HepG2 (cell line): ENCODE results near the gene KHDC1.

Experiments
- E2F1 ChIP-seq: sonication (generic); formaldehyde crosslinking; IDR thresholded peaks from 2 replicates; pipeline ENCODE4 v1.5.0; 2020; ENCODE audit warnings: missing genetic modification reagents
- HDAC2 ChIP-seq: sonication (generic); formaldehyde crosslinking; IDR thresholded peaks from 2 replicates; pipeline ENCODE4 v1.4.0; 2020; ENCODE audit warnings: missing genetic modification reagents
- HDAC6 ChIP-seq: fragments of 200-600 bp; sonication (generic); IDR thresholded peaks from 2 replicates; pipeline ENCODE4 v1.7.0; 2017; ENCODE audit warnings: mild to moderate bottlenecking, antibody characterized with exemption, low read length, low read depth
- MAF1 ChIP-seq: sonication (generic); formaldehyde crosslinking; IDR thresholded peaks from 2 replicates; pipeline ENCODE4 v1.5.0; 2020; ENCODE audit warnings: missing genetic modification reagents, borderline replicate concordance
- MAX ChIP-seq: IDR thresholded peaks from 2 replicates; pipeline ENCODE4 v1.6.1; 2012; ENCODE audit warnings: inconsistent platforms
- POLR2A ChIP-seq, 2 experiments: IDR thresholded peaks; 2 replicates each; pipeline ENCODE4 v1.6.1; 2011; ENCODE audit warnings: low read depth in 2 of 2, low read length in 2 of 2, mild to moderate bottlenecking in 1 of 2, moderate library complexity in 1 of 2; ENCODE audit not compliant: insufficient read depth in 1 of 2
- REST ChIP-seq, 2 experiments: IDR thresholded peaks; 2 replicates each; pipeline ENCODE4 v1.6.1; 2011 to 2012; ENCODE audit warnings: low read length in 2 of 2, borderline replicate concordance in 1 of 2, low read depth in 1 of 2, mild to moderate bottlenecking in 1 of 2, moderate library complexity in 1 of 2
- TAF1 ChIP-seq: sonication (generic); formaldehyde crosslinking; IDR thresholded peaks from 2 replicates; pipeline ENCODE4 v1.4.0; 2020; ENCODE audit warnings: missing genetic modification reagents
- ZNF274 ChIP-seq: sonication (generic); formaldehyde crosslinking; IDR thresholded peaks from 2 replicates; pipeline ENCODE4 v1.5.1; 2020; ENCODE audit warnings: mild to moderate bottlenecking, missing genetic modification reagents
- ZNF430 ChIP-seq: sonication (generic); formaldehyde crosslinking; IDR thresholded peaks from 2 replicates; pipeline ENCODE4 v1.9.0; 2021; ENCODE audit warnings: mild to moderate bottlenecking, missing genetic modification reagents
- ZNF547 ChIP-seq: sonication (generic); formaldehyde crosslinking; IDR thresholded peaks from 2 replicates; pipeline ENCODE4 v1.5.1; 2020; ENCODE audit warnings: mild to moderate bottlenecking, missing genetic modification reagents
- TF ChIP-seq, protein P1 (sequence below): sonication (generic); formaldehyde crosslinking; IDR thresholded peaks from 2 replicates; pipeline ENCODE4 v1.5.0; 2020; ENCODE audit warnings: mild to moderate bottlenecking, missing genetic modification reagents, moderate library complexity

DNA sequence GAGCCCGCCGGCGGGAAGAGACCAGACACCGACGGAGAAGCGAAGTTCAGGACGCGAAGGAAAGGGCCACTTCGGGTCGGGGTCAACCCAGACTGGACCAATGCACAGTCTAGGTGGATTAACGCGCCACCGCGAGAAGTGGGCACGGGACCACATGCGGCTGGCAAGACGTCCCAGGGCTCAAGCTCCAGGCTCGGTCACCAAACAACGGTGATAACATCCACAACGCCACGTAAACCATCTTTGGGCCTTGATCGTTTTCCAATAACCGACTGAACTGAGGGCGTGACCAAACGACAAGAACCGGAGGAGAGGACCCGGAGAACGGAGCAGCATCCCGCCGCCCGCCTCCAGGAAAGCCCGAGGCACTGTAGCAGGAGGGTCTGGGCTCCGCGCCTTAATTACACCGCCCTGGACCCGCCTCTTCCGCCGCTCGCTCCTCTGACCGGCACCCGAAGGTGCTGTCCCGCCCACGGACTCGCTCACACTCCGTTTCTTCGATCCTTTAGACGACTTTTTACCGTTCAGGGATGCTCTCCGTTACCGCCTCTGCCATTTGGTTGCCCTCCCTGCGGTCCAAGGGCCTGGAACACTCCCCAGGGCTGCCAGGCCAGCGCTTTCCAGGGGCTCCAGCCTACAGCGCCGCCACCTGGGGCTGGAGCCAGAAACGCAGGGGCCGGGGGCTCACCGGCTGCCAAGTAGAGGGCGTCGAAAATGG, 46.9 kb upstream of the KHDC1 start:
- TF ChIP-seq POLR2A (IDR thresholded peaks at IDR 0.05; ENCODE audit: insufficient read depth in 1 of 2, low read depth in 2 of 2, low read length in 2 of 2) (no peak), HDAC2 (CRISPR knock-in tag) (no peak), ZNF547 (CRISPR knock-in tag) (no peak), ZNF430 (CRISPR knock-in tag) (no peak), E2F1 (CRISPR knock-in tag) (no peak), MAX (no peak), TAF1 (CRISPR knock-in tag) (no peak), MAF1 (no peak), HDAC6 (no peak), ZNF274 (CRISPR knock-in tag) (no peak), REST (IDR thresholded peaks at IDR 0.05; ENCODE audit: borderline replicate concordance in 1 of 2, low read depth in 1 of 2, low read length in 2 of 2) (no peak)
- TF ChIP-seq, protein P1, sequence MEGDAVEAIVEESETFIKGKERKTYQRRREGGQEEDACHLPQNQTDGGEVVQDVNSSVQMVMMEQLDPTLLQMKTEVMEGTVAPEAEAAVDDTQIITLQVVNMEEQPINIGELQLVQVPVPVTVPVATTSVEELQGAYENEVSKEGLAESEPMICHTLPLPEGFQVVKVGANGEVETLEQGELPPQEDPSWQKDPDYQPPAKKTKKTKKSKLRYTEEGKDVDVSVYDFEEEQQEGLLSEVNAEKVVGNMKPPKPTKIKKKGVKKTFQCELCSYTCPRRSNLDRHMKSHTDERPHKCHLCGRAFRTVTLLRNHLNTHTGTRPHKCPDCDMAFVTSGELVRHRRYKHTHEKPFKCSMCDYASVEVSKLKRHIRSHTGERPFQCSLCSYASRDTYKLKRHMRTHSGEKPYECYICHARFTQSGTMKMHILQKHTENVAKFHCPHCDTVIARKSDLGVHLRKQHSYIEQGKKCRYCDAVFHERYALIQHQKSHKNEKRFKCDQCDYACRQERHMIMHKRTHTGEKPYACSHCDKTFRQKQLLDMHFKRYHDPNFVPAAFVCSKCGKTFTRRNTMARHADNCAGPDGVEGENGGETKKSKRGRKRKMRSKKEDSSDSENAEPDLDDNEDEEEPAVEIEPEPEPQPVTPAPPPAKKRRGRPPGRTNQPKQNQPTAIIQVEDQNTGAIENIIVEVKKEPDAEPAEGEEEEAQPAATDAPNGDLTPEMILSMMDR (CRISPR knock-in tag), result 0 out of 2 replicates have a peak, but pooled peaks have one; percentile 7
